H1 (cell line): ENCODE data around the gene PTP4A1.

Experiments
- ATF3 ChIP-seq: IDR thresholded peaks from 2 replicates; pipeline ENCODE4 v1.6.1; 2011; ENCODE audit warnings: low read depth, mild to moderate bottlenecking, low read length; ENCODE audit not compliant: insufficient read depth
- BACH1 ChIP-seq: IDR thresholded peaks from 2 replicates; pipeline ENCODE4 v1.6.1; 2012; ENCODE audit warnings: low read length, improper control_type of control experiment
- CBX8 ChIP-seq: fragments of 300-800, 300-1000 bp; sonication (generic); IDR thresholded peaks from 2 replicates; pipeline ENCODE4 v1.7.1; 2016; ENCODE audit warnings: low read depth, low read length, borderline replicate concordance
- CEBPB ChIP-seq: IDR thresholded peaks from 2 replicates; pipeline ENCODE4 v1.6.1; 2012; ENCODE audit warnings: low read depth, low read length
- CTCF ChIP-seq, 3 experiments: IDR thresholded peaks; 1 replicate in 2 of 3; 2 replicates in 1 of 3; pipeline versions ENCODE4 v1.5.1 to v1.6.1; 2011; ENCODE audit warnings: low read length in 3 of 3, mild to moderate bottlenecking in 3 of 3, inconsistent platforms in 2 of 3, low read depth in 1 of 3, moderate library complexity in 1 of 3; ENCODE audit not compliant: insufficient read depth in 1 of 3; ENCODE audit errors: control extremely low read depth in 1 of 3
- POLR2AphosphoS5 ChIP-seq: IDR thresholded peaks from 2 replicates; pipeline ENCODE4 v1.6.1; 2011; ENCODE audit warnings: low read depth, low read length
- RXRA ChIP-seq: IDR thresholded peaks from 2 replicates; pipeline ENCODE4 v1.6.1; 2011; ENCODE audit warnings: low read depth, mild to moderate bottlenecking, low read length, moderate library complexity; ENCODE audit not compliant: insufficient read depth
- ZNF274 ChIP-seq: IDR thresholded peaks from 2 replicates; pipeline ENCODE4 v1.7.0; 2012; ENCODE audit warnings: low read length, borderline replicate concordance; ENCODE audit errors: extremely low read depth

DNA sequence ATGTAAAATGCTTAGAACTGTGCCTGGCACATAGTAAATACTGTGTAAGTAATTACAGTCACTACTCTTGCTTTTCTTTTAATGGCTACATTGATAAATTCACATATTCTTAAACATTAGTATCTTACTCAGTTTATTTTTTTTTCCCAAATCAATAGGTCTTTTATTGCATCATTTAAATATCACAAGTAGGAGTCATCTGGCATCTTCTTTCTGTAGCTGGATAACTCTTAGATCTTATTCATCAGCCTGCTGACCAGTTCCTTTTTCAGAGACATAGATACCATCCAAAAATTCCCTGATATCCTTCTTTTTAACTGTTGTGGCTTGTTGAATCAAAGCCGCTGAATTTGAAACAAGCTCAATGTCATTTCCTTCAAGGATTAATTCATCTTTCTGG, 43.3 kb downstream of the PTP4A1 start:
- TF ChIP-seq CBX8 (no peak), POLR2AphosphoS5 (no peak), CTCF (IDR thresholded peaks at IDR 0.05; ENCODE audit: control extremely low read depth in 1 of 3, insufficient read depth in 1 of 3, low read depth in 1 of 3, low read length in 3 of 3) (no peak), ZNF274 (no peak), CEBPB (no peak), RXRA (no peak), BACH1 (no peak), ATF3 (no peak)
